Bronchial epithelial cell (primary cell): ENCODE measurements around the gene MFSD8. TPM values are rescaled to one million over a fixed set of nuclear protein-coding genes. Genes with fewer than 3 reads are reported as not detected.
"Not testable (repeated sequence)": the region's sequence is repeated elsewhere in the genome, so short reads cannot be mapped to it uniquely, and the experiment has no call there.

Experiments
- DNase-seq: peaks from one replicate; pipeline ENCODE4 v3.0.0-alpha.2; 2010; ENCODE audit warnings: low read depth
- FAIRE-seq: peaks from 2 replicates; lab custom pipeline; 2011; peaks lifted over from hg19 to GRCh38; lab: Jason Lieb, UNC
- H3K27me3 ChIP-seq: 2 replicates; pipeline ENCODE4 v1.5.1; 2011; ENCODE audit warnings: low read length; ENCODE audit not compliant: control insufficient read depth, insufficient read depth
- H3K36me3 ChIP-seq: 2 replicates; pipeline ENCODE4 v1.5.1; 2011; ENCODE audit warnings: low read length; ENCODE audit not compliant: control insufficient read depth, insufficient read depth
- H3K4me3 ChIP-seq: 2 replicates; pipeline ENCODE4 v1.5.1; 2011; ENCODE audit warnings: mild to moderate bottlenecking, low read depth, low read length, control low read depth
- CTCF ChIP-seq: IDR thresholded peaks from 2 replicates; pipeline ENCODE4 v1.5.1; 2011; ENCODE audit warnings: mild to moderate bottlenecking, moderate library complexity, low read length, control low read depth, inconsistent platforms; ENCODE audit not compliant: insufficient read depth, severe bottlenecking
- total RNA-seq: library from RNA; depleted of rRNA; stranded (reverse); fragments of >200 nt; gene quantifications from 2 replicates; pipeline ENCODE4 v1.2.1, GENCODE V29; 2014

The MFSD8 gene
- total RNA-seq, 1 donor from 2014 or later: 13.7 TPM

GRCh38 chr4:127959794-127960193 lies 5.2 kb downstream of the MFSD8 start:
- DNase-seq (no peak), FAIRE-seq (no peak)
- no peaks in the 10 kb centered on the region for H3K27me3 ChIP-seq
- no peaks in the 10 kb centered on the region for H3K36me3 ChIP-seq
- H3K4me3 ChIP-seq: no peak overlapping the region
- no peak for TF ChIP-seq CTCF

DNA sequence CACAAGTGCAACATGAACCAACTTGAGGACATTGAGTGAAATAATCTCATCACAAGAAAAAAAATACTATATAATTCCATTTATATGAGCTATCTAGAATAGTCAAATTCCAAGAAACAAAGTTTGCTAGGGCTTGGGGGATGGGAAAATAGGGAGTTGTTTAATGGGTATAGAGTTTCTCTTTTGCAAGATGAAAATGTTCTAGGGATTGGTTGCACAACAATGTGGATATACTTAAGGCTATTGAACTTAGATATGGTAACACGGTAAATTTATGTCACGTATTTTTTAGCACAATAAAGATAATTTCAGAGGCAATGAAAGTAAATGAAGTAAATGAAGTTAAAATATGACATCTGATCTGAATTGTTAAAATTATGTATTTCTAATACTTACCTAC lies 7.9 kb downstream of the MFSD8 start:
- no peak for TF ChIP-seq CTCF
- H3K36me3 ChIP-seq: peaks cover under 1% of the 10 kb centered on the region
- no peak overlapping the region for H3K4me3 ChIP-seq
- H3K27me3 ChIP-seq: no peaks in the 10 kb centered on the region
- DNase-seq (no peak), FAIRE-seq (no peak)

DNA sequence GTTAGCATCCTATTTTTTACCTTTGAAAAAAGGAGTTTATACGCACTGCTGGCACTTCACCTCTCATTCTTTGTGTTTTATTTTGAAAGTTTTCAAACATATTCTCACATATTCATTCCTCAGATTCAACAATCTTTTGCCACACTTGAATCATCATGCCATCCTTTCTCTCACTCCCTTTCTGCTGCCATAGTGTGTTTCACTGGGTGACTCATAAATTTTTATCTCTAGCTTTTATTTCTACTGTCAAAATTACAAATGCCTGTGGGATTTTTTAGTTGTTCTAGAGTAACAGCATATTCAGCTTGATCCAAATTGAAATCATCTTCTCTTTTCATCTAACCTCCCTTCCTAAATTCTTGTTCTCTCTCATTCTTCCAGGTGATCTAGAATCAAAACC lies 28.0 kb downstream of the MFSD8 start:
- DNase-seq (peak; percentile 39), FAIRE-seq (no peak)
- no peak for TF ChIP-seq CTCF
- H3K4me3 ChIP-seq: no peak overlapping the region
- H3K36me3 ChIP-seq: no peaks in the 10 kb centered on the region
- H3K27me3 ChIP-seq: no peaks in the 10 kb centered on the region

- H3K27me3 ChIP-seq, H3K36me3 ChIP-seq, H3K4me3 ChIP-seq, DNase-seq, FAIRE-seq: not testable (repeated sequence)
These were observed 33.1 kb downstream of the MFSD8 start for GRCh38 chr4:127931836-127932235.

GRCh38 chr4:127930175-127930574 lies 34.8 kb downstream of the MFSD8 start:
- DNase-seq: no peak
- no peak for TF ChIP-seq CTCF
- Histone ChIP-seq H3K4me3 (no peak overlapping the region), H3K36me3 (no peaks in the 10 kb centered on the region), H3K27me3 (no peaks in the 10 kb centered on the region)
- FAIRE-seq: no peak

- not testable (repeated sequence) for FAIRE-seq, H3K4me3 ChIP-seq, H3K36me3 ChIP-seq, H3K27me3 ChIP-seq, DNase-seq
These were observed 39.3 kb downstream of the MFSD8 start for GRCh38 chr4:127925720-127926119.

- FAIRE-seq: no peak
- no peak for TF ChIP-seq CTCF
- DNase-seq: no peak
- Histone ChIP-seq H3K27me3 (no peaks in the 10 kb centered on the region), H3K36me3 (no peaks in the 10 kb centered on the region), H3K4me3 (no peak overlapping the region)
These were observed 42.7 kb downstream of the MFSD8 start for GRCh38 chr4:127922226-127922625.
